ENCODE data around the gene APOBEC3G.
"Not testable (repeated sequence)": the region's sequence is repeated elsewhere in the genome, so short reads cannot be mapped to it uniquely, and the experiment has no call there.

APOBEC3G gene

DNA sequence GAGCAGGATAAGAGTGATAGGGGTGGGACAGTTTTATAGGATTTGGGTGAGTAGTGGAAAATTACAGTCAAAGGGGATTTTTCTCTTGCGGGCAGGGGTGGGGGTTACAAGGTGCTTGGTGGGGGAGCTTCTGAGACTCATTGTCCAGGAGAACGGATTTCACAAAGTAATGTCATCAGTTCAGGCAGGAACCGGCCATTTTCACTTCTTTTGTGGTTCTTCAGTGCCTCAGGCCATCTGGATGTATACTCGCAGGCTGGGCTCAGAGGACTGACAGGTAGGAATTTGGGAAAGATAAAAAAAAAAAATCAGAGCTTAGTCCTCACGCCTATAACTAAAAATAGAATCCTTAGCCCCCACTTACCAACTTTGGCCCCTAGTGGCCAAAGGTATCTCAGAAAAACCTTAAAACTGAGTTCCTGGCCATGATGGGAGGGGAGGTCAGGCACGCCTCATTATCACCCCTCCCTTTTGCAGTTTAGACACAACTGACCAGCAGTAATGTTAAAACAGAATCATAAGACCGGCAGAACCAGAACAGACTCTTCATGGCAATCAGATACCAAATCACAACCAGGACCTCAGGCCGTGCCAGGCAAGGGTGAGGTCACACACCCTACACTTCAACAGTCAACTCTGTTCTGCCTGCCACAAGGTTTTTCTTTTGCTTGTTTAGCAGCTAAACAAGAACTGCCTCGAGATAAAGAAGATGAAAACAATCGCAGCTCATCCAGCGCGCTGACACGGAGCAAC lies 8.9 kb upstream of the APOBEC3G start:
- DNase-seq = no peak

DNA sequence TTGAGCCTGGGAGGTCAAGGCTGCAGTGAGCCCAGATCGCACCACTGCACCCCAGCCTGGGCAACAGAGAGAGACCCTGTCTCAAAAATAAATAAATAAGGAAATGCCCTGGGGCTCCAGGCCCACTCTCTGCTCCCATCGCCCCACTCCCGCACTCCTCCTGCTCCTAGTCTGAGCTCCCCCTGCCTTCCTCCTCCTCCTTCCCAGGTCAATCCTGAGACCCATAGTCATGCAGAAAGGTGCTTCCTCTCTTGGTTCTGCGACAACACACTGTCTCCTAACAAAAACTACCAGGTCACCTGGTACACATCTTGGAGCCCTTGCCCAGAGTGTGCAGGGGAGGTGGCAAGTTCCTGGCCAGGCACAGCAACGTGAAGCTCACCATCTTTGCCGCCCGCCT lies 6.9 kb upstream of the APOBEC3G start:
- DNase-seq = no peak

DNA sequence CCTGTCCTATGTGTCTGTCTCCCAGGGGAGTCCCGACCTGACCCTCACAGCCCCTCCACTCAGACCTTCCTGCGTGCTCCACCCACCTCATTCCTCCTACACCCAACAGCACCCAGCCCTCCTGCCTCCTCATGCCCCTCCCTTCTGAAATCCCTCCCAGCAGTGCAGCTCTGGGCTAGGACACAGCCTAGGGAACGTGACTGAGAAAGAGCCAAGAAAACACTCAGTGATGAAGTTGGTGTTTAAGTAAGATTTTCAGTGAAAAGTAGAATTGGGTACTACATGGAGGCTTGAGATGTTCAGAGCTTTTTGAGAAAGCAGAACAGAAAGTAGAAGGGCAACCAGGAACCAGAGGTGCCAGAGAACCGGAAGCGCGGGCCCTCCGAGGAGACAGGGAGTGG lies 4.5 kb upstream of the APOBEC3G start:
- DNase-seq = not testable (repeated sequence)

DNA sequence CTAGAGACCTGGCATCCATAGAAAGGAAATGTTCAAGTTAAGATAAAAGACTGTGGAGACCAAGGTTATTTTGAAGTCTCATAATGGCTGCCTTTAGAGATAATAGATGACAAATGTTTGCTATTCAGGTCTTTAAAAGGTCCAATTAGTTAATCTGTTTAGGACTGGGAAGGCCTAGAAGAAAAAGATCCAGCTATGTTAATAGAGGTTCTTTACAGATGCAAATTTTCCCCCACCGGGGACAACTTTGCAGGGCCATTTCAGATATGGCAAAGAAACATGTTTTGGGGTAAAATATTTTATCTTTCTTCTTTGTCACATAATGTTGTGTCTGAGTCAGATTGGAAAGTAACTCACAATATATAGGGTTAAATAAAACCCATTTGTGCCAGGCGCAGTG lies 3.1 kb upstream of the APOBEC3G start:
- no peak for DNase-seq

DNA sequence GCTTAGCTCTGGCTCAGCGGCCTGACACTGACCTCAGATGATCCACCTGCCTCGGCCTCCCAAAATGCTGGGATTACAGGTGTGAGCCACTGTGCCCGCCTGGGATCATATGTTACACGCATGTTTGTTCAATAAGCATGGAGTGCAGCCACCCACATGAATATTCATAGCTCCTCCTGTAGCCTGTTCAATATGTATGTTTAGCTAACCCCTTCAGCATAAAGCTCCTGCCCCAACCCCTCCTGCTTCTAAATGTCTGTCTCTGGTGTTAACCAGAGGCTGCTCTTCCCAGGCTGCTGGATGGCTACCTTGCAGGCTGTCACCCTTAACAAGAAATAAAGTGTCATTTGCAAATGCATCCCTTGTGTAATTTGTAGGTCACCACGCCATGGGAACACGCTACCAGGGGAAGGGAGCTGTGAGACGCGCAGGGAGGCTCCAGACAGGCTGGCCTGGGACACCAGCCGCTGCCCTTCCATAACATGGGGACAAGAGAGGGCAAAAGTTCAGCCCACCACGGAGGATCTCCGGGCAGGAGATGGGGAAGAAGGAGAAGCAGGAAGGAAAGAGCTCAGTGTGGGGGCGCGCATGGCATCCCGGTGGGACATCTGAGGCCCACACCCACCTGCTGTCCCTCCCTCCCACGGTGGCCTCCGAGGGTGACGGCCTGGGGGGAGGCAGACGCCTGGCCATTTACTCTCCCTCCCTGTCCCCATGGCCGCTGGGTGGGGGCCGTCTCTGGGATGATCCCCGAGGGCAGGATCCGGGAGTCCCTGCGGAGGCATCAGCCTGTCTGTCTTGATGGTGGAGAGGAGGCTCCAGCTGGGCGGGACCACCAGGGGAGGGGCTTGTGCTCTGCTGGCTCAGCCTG lies 685 bp upstream of the APOBEC3G start:
- DNase-seq = not testable (repeated sequence)

DNA sequence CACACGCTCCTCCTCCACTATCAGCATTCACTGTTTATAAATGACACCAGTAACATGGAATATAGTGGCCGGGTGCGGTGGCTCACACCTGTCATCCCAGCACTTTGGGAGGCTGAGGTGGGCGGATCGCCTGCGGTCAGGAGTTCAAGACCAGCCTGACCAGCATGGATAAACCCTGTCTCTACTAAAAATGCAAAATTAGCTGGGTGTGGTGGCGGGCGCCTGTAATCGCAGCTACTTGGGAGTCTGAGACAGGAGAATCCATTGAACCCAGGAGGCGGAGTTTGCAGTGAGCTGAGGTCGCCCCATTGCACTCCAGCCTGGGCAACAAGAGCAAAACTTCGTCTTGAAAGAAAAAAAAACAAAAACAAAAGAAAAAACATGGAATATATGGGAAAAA lies 837 bp downstream of the APOBEC3G start:
- not testable (repeated sequence) for DNase-seq

DNA sequence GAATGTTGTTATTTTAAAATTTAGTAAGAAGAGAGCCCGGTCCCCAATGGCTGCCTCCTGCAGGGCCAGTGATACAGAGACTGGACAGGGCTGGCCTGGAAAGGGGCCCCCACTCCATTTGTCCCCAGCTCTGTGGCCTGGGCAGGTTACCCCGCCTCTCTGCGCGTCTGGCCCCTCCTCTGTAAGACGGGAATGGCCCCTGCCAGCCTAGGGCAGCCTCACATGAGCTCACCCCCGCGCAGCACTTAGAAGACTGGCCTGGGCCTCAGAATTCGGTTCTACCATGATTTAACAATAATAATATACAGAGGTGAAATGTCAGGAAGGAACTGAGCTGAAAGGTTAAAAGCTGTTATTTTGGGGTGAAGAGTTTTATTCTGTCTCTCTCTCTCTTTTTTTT lies 1.3 kb downstream of the APOBEC3G start:
- peak; percentile 51 for DNase-seq

DNA sequence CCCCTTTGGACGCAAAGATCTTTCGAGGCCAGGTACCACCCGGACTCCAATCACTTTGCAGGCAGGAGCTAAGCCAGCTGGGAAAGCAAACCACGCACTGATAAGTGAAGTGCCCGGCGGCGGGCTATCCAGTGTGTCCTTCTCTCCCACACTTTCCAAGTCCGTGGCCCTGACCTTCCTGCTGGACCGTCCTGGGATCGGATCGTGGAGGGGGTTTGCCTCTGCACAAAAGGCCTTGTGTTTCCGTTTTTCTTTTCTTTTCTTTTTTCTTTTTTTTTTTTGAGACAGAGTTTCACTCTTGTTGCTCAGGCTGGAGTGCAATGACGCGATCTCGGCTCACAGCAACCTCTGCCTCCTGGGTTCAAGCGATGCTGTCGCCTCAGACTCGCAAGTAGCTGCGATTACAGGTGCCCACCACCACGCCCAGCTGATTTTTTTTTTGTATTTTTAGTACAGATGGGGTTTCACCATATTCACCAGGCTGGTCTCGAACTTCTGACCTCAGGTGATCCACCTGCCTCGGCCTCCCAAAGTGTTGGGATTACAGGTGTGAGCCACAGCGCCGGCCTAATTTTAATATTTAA lies 2.1 kb downstream of the APOBEC3G start:
- DNase-seq = not testable (repeated sequence)

DNA sequence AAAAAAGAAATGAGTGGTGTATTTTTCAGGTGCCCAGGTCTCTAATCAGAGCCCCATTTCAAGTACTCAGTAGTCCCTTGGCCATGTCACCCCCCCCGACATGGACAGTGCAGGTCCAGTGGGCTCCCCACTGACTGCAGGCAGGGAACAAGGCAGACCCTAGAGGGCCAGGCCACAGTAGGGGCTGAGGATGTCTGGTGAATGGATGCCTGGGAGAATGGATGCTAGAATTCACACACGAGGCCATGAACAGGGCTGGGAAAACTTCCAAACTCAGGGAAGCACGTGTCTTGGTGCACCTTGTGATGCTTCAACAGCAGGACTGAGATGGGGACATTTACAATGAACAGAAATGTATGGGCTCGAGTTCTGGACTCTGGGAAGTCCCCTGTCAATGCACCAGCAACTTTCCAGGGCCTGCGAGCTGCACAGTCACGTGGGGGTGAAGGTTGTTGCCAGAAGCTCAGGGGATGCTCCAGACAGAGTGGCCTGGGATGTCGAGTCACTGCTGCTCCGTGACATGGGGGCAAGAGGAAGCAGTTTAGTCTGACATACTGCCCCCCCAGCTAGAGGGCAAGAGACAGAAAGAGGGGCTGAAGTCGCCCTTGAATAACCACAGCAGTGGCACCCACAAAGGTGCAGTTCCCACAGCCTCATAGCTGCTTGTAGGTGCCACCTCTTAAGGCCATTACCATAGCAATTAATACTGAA lies 3.1 kb downstream of the APOBEC3G start:
- DNase-seq = peak; percentile 64

DNA sequence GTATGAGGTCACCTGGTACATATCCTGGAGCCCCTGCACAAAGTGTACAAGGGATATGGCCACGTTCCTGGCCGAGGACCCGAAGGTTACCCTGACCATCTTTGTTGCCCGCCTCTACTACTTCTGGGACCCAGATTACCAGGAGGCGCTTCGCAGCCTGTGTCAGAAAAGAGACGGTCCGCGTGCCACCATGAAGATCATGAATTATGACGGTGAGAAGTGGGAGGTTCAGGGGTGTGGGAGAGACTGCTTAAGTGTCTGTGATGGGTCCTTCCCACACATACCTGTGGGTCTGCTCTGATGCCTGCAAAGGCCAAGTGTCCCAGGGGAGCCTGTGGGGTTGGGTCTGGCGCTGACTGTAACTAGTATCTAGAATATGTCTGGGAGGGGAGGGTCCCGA lies 3.9 kb downstream of the APOBEC3G start:
- no peak for DNase-seq

DNA sequence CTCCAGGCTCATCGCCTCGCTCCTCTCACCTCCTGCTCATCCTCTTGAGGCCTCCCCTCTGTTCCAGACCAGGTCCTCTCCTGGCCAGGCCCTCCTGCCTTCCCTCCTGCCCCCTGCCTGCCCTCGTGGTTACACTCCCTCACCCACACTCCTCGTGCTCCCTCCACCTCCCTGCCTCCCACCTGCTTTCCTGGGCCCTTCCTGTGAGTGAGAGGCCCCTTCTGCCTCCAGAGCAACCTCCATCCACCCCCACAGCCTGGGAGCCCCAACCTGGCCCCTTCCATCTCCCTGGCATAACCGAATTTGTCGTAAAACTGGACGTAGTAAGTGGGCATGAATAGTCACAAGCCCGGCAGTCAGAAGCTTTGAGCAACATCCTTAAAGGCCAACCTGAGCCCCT lies 4.5 kb downstream of the APOBEC3G start:
- no peak for DNase-seq

DNA sequence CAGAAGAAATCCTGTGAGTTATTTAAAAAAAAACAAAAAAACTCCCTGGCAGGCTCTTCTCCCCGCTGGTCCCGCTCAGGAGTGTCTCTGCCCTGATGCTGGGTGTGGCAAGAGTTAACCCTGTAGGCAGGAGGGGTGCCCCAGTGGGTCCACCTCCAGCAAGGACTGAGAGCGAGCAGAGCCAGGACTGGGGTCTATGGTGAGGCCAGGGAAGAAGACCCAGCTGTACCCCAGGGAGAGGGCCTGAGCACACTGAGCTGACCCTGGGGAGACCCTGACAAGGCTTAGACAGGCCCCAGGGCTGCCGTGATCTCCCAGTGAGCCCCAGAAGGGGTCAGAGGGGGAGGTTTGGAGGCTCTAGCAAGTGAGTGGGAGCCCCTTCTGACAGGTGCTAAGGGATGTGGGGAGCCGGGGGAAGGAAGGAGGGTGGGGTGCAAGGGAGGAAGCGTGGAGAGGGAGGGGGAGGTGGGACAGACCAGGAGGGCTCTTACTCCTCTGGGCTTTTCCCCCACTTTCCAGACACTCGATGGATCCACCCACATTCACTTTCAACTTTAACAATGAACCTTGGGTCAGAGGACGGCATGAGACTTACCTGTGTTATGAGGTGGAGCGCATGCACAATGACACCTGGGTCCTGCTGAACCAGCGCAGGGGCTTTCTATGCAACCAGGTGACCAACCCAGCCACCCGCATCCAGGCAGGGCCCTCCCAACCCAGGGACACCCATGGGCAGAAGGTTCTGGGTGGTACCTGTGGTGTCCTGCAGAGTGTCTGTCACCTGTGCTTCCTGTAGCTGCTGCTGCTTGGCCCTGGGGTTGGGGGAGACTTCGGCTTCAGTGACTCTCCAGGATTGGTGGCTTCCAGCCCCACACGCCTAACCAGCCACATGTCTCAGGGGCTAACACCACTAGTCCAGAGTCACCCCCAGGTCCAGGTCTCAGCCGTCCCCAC lies 6.4 kb downstream of the APOBEC3G start:
- DNase-seq = no peak

DNA sequence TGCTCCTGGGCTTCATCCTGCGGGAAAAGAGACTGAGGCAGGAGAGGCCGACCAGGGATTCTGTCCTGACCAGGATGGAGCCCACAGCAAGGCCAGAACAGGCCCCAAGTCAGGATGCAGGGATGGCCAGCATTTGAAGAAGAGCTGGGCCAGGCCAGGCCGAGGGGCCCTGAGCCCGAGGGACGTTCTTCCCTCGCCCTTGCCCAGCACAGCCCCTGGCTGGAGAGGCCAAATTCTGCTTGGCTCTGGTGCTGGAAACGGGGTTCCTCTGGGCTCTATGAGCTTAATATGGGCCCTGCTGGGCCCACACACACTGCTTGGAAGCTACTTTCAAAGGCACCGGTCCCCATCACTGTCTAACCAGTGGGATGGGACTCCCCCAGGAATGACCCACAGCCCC lies 7.6 kb downstream of the APOBEC3G start:
- no peak for DNase-seq

DNA sequence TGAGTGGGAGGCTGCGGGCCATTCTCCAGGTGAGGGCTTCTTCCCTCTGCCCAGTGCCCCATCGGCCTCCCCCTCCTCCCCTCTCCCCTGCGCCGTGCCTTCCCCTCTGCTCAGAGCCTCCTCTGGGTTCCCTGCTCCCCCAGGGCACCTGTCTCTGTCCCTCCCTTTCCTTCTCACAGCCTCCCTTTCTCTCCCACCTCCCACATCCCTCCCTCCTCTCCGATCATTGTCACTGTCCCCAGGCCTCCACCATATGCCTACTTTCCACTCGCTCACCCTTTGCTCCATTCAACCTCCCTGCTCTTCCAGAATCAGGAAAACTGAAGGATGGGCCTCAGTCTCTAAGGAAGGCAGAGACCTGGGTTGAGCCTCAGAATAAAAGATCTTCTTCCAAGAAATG lies 10.0 kb downstream of the APOBEC3G start:
- DNase-seq = no peak

DNA sequence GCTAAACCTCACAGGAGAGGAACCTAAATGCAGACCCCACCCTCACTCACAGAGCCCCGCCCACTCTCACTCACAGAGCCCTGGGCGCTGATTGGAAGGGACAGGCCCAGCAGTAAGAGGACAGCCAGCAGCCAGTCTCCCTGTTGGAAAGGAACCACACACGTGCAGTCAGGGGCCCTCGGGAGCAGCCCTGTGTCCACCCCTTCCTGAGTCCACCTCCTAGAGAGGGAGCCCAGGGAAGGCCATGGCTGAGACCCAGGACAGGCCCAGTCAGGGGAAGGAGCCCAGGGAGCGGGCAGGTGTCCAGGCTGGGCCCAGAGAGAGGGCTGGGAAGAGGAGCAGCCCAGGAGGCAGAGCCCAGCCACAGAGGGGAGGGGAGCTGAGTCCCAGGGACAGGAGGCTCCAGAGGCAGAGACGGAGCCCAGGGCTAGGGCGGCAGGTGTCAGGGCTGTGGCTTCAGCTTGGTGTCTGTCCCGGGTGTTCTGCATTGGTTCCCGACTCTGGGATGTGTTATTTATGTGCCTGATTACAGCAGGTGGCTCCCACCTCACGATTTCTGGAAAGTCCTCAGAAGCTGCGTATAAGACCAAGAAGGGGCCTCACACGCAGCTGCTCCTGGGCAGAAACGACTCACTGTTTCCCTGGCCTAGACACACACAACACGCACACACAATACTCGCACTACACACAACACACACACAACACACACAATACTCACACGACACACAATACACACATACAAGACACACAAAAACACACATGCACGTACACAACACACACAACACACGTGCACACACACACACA lies 11.0 kb downstream of the APOBEC3G start:
- no peak for DNase-seq

DNA sequence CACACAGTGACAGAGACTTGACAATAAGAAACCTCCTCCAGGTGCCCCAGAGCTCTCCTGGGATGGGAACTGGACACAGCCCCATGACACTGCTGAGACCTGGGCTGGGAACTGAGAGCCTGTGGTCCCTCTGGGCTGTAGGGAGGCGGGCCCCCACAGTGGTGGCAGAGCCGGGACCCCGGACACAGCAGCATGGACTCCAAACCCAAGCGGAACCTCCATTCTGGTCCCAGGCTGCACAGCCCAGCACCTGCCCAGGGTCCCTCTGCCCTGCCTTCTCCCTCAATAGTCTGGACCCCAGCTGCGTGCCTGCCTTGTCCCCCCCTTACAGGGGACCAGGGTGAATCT lies 11.6 kb downstream of the APOBEC3G start:
- no peak for DNase-seq

DNA sequence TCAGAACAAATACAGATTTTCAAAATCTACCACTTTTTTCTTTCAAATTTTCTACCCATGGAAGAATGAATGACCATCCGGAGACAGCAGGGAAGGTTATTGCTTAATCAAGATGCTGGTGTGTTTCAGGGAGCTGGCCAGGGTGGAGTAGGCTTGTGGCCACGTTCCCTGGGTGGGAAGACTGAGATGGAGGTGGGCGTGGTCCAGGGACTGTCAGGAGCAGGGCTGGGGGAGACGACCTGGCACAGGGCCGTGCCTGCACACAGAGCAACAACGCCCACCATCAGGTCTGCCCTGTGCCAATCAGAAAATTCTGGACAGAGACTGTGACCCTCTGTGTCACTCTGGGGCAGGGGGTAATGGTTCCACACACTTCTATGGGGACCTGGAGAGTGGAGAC lies 12.9 kb downstream of the APOBEC3G start:
- no peak for DNase-seq

DNA sequence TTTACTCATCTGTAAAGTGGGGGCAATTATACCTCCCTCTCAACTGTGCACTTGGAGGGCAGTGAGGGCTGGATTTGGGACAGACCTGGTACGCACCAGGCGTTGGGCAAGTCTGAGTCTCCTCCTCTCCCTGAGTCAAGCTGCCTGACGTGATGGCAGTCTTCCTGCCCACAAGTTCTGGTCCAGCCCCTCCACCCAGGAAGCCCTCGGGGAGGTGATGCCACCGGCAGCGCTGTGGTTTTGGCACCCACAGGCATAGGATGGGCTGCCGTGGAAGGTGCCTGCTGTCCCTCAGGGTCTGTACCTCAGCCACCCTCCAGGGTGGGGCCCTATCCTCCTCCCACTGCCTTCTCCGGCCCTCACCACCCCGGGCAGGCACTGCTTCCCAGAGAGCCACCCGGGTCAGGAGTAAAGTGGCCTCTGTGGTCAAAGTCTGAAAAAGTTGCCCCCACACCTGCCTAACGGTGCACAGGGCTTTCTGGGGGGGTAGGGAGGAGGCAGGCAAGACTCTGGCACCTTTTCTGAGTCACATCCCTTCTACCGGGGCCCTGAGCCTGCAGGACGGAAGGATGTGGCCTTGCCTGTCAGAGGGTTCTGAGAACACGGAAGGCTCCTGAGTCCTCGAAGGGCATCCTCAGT lies 13.5 kb downstream of the APOBEC3G start:
- peak; percentile 90 for DNase-seq

DNA sequence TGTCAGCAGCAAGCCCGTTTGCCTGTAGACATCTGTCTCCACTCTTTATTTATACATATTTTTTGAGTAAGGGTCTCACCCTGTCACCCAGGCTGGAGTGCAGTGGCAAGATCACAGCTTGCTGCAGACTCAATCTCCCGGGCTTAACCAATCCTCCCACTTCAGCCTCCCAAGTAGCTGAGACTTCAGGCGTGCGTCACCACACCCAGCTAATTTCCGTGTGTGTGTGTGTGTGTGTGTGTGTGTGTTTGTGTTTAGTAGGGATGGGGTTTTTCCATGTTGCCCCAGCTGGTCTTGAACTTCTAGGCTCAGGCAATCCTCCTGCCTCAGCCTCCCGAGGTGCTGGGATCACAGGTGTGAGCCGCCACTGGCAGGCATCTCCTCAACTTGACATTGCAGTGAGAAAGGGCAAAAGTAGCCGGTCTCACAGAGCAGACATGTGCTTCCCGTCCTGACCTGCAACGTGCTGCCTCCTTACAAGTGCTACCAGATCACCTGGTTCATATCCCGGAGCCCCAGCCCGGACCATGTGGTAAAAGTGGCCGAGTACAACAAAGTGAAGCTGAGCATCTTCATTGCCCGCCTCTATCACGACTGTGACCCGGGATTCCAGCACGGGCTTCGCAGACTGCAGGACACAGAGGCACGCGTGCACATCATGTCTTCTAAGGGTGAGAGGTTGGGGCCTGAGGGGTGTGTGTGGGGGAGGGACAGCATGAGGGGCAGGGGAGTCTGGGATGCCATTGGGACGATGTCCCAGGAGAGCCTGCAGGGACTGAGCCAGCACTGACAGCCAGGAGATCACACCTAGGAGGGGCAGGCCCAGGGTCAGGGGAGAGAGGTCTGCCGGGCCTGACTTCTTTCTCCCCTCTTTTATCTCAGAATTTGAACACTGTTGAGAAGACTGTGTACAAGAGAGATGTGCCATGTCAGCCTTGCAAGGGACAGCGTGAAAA lies 14.3 kb downstream of the APOBEC3G start:
- no peak for DNase-seq

Data from CD4-positive, alpha-beta T cell treated with Interleukin-12 subunit alpha and Interleukin-12 subunit beta, for 1 hour (primary cell).